Neuronal stem cell (in vitro differentiated cells): ENCODE results near the gene IRF2.
A peak's percentile ranks its signal among the peaks of the same experiment; 100 is the strongest.

Source experiments
- DNase-seq: peaks from one replicate; pipeline ENCODE4 v3.0.0-alpha.2; 2013; ENCODE audit warnings: low spot score
- H2AFZ ChIP-seq: one replicate; pipeline ENCODE4 v1.6.1; 2013; ENCODE audit warnings: mild to moderate bottlenecking, low read length, inconsistent platforms
- H2AK5ac ChIP-seq: 2 replicates; pipeline ENCODE4 v1.6.1; 2013; ENCODE audit warnings: low read depth, mild to moderate bottlenecking, inconsistent platforms, low read length, moderate library complexity, mixed read lengths
- H2BK120ac ChIP-seq: 2 replicates; pipeline ENCODE4 v1.6.1; 2013; ENCODE audit warnings: low read depth, mild to moderate bottlenecking, inconsistent platforms, low read length, moderate library complexity, mixed read lengths
- H2BK12ac ChIP-seq: one replicate; pipeline ENCODE4 v1.6.1; 2013; ENCODE audit warnings: low read length, inconsistent platforms
- H2BK15ac ChIP-seq: 2 replicates; pipeline ENCODE4 v1.6.1; 2013; ENCODE audit warnings: mild to moderate bottlenecking, low read length, inconsistent platforms, mixed read lengths
- H2BK5ac ChIP-seq: one replicate; pipeline ENCODE4 v1.6.1; 2013; ENCODE audit warnings: inconsistent platforms, mild to moderate bottlenecking, low read length, moderate library complexity
- H3K14ac ChIP-seq: one replicate; pipeline ENCODE4 v1.6.1; 2013; ENCODE audit warnings: low read length, inconsistent platforms
- H3K18ac ChIP-seq: 2 replicates; pipeline ENCODE4 v1.6.1; 2013; ENCODE audit warnings: low read length, inconsistent platforms
- H3K23ac ChIP-seq: 2 replicates; pipeline ENCODE4 v1.6.1; 2013; ENCODE audit warnings: low read depth, mild to moderate bottlenecking, mixed read lengths, low read length, inconsistent platforms; ENCODE audit not compliant: poor library complexity
- H3K27ac ChIP-seq: replicated peaks from 3 replicates; pipeline ENCODE4 v1.5.1; 2013; ENCODE audit warnings: low read length, inconsistent platforms
- H3K27me3 ChIP-seq, 3 experiments: 2 replicates each; pipeline ENCODE4 v1.6.1; 2013; ENCODE audit warnings: low read length in 3 of 3, mild to moderate bottlenecking in 2 of 3, inconsistent platforms in 1 of 3, low read depth in 1 of 3, mixed read lengths in 1 of 3, moderate library complexity in 1 of 3; ENCODE audit not compliant: control insufficient read depth in 3 of 3, insufficient read depth in 3 of 3
- H3K36me3 ChIP-seq, 2 donors: replicated peaks in 1 of 2; 2 replicates each; pipeline ENCODE4 v1.6.1; 2013; ENCODE audit warnings: low read length in 2 of 2; ENCODE audit not compliant: control insufficient read depth in 2 of 2, insufficient read depth in 2 of 2
- H3K4ac ChIP-seq: 2 replicates; pipeline ENCODE4 v1.6.1; 2013; ENCODE audit warnings: inconsistent platforms, mild to moderate bottlenecking, low read length, moderate library complexity
- H3K4me1 ChIP-seq, 2 donors: 1 replicate in 1 of 2; 2 replicates in 1 of 2; pipeline ENCODE4 v1.6.1; 2013; ENCODE audit warnings: low read length in 2 of 2, low read depth in 1 of 2; ENCODE audit not compliant: control insufficient read depth in 2 of 2, insufficient read depth in 1 of 2
- H3K4me2 ChIP-seq: one replicate; pipeline ENCODE4 v1.6.1; 2013; ENCODE audit warnings: mild to moderate bottlenecking, low read length, inconsistent platforms; ENCODE audit not compliant: insufficient read depth, poor library complexity, severe bottlenecking
- H3K4me3 ChIP-seq, 2 donors: 2 replicates each; pipeline ENCODE4 v1.5.1; 2013; ENCODE audit warnings: low read length in 2 of 2, mild to moderate bottlenecking in 2 of 2, inconsistent platforms in 1 of 2, moderate library complexity in 1 of 2
- H3K79me1 ChIP-seq: one replicate; pipeline ENCODE4 v1.6.1; 2013; ENCODE audit warnings: low read depth, mild to moderate bottlenecking, inconsistent platforms, low read length, moderate library complexity
- H3K9ac ChIP-seq: one replicate; pipeline ENCODE4 v1.6.1; 2013; ENCODE audit warnings: mild to moderate bottlenecking, low read depth, low read length, inconsistent platforms; ENCODE audit not compliant: poor library complexity
- H3K9me3 ChIP-seq, 2 donors: replicated peaks in 1 of 2; 2 replicates each; pipeline versions ENCODE3 to v1.6.1; 2013; ENCODE audit warnings: low read length in 2 of 2, mild to moderate bottlenecking in 2 of 2, inconsistent platforms in 1 of 2, low read depth in 1 of 2, mixed read lengths in 1 of 2, moderate library complexity in 1 of 2; ENCODE audit not compliant: control insufficient read depth in 2 of 2, insufficient read depth in 1 of 2
- H4K8ac ChIP-seq: one replicate; pipeline ENCODE4 v1.6.1; 2013; ENCODE audit warnings: low read depth, mild to moderate bottlenecking, inconsistent platforms, low read length, moderate library complexity
- H4K91ac ChIP-seq: one replicate; pipeline ENCODE4 v1.6.1; 2013; ENCODE audit warnings: low read length, low read depth, mild to moderate bottlenecking, inconsistent platforms; ENCODE audit not compliant: poor library complexity
- WGBS, 2 donors: extraction: QIAGEN DNeasy Blood & Tissue Kit; methylation state at CpG; one replicate each; pipeline ENCODE4 v1.1.7; 2013; ENCODE audit warnings: missing lambda C conversion rate in 2 of 2, mixed read lengths in 1 of 2; ENCODE audit not compliant: insufficient read length in 2 of 2, insufficient replicate concordance in 1 of 2; ENCODE audit errors: extremely low coverage in 2 of 2; 5-methylcytosine and 5-hydroxymethylcytosine counted together

The IRF2 gene

DNA sequence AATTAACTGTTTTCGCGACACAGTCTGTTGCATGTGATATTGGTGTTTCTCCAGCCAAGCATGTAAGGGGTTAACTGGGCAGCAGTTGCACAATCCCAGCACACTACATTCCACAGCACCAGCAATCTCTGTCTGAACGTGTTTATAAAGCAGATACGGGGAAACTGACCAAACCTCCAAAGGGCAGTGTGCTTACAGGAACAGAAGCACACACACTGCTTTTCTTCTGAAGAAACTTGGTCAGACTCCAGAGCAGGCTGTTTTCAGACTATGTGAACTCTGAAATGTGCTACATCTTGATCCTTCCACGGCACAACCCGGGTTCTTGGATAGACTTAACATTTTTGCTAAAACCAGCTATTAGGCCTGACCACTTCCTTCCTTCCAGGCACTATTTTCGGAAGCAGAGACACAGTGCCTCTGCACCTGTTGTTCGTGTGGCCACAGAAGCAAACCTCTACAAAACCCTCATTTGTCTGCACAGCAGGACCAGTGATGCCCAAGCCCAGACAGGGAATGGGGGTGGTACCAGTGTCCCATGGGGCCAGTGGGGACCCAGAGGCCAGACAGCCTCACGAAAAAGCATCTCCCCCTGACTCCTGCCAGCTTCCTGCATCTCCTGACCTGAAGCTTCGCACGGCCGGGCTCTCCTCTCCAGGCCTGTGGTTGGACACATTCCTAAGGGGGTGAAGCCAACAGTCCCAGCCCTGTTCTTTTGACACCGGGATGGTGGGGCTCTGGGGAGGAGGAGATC is 90.1 kb downstream of the IRF2 start:
- DNase-seq = no peak
- Histone ChIP-seq H4K91ac (no peak overlapping the region), H2BK5ac (no peak overlapping the region), H3K4me3 (no peak overlapping the region), H3K27me3 (no peaks in the 10 kb centered on the region), H2AFZ (no peak overlapping the region), H3K14ac (peak overlapping the region; percentile 9), H3K9me3 (peaks cover 0 to 3% of the 10 kb centered on the region in 2 donors), H3K36me3 (peaks cover 0 to 37% of the 10 kb centered on the region in 2 donors), H3K9ac (no peak overlapping the region), H3K23ac (no peak overlapping the region), H3K27ac (no peak overlapping the region), H2BK120ac (no peak overlapping the region), H2BK15ac (no peak overlapping the region), H2BK12ac (no peak overlapping the region), H3K4ac (no peak overlapping the region), H4K8ac (no peak overlapping the region), H3K4me1 (peaks cover 20 to 30% of the 10 kb centered on the region in 2 donors), H3K18ac (peak overlapping the region; percentile 85), H3K4me2 (no peak overlapping the region), H3K79me1 (no peaks in the 10 kb centered on the region), H2AK5ac (peak overlapping the region; percentile 16)
- no CpG with 5 or more reads among the region's 13 CpGs for WGBS, 2 donors

DNA sequence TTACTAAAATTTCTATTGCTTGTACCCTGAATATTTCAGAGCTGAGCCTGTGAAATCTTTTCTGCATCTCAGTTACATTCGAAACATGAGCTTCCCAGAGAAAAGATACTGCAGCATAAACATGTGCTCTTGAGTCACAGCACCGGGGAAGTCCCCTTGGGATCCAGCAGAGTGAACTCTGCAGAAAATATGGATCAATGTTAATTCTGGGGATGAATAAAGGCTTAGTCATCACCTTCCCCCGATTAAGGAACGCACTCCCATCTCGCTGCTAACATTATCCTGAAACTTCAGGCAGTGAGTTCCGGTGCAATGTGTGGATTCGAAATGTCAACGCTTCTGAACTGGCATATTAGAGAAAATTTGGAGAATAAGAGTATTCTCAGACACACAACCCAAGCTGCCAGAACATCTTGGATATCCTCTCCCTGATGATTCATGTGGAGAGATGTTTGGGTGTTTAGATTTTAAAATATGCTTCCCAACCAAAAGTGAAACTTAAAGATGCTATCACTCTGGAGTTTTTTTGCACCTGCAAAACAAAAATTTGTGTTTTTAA is 90.8 kb downstream of the IRF2 start:
- no CpG with 5 or more reads among the region's 8 CpGs for WGBS, 2 donors
- H2BK15ac ChIP-seq = no peak overlapping the region
- peaks cover 0 to 30% of the 10 kb centered on the region in 2 donors for H3K36me3 ChIP-seq
- H3K79me1 ChIP-seq = no peaks in the 10 kb centered on the region
- H4K91ac ChIP-seq = no peak overlapping the region
- H2BK5ac ChIP-seq = no peak overlapping the region
- no peaks in the 10 kb centered on the region for H3K27me3 ChIP-seq
- H2AFZ ChIP-seq = no peak overlapping the region
- no peak overlapping the region for H3K27ac ChIP-seq
- no peak overlapping the region for H3K18ac ChIP-seq
- no peak overlapping the region for H3K4ac ChIP-seq
- H3K9me3 ChIP-seq = peaks cover 0 to 3% of the 10 kb centered on the region in 2 donors
- peaks cover 20 to 30% of the 10 kb centered on the region in 2 donors for H3K4me1 ChIP-seq
- H3K4me2 ChIP-seq = no peak overlapping the region
- H4K8ac ChIP-seq = no peak overlapping the region
- no peak overlapping the region for H3K14ac ChIP-seq
- H2BK12ac ChIP-seq = no peak overlapping the region
- no peak overlapping the region for H2BK120ac ChIP-seq
- H3K4me3 ChIP-seq = no peak overlapping the region
- no peak overlapping the region for H3K23ac ChIP-seq
- DNase-seq = no peak
- H2AK5ac ChIP-seq = no peak overlapping the region
- no peak overlapping the region for H3K9ac ChIP-seq

DNA sequence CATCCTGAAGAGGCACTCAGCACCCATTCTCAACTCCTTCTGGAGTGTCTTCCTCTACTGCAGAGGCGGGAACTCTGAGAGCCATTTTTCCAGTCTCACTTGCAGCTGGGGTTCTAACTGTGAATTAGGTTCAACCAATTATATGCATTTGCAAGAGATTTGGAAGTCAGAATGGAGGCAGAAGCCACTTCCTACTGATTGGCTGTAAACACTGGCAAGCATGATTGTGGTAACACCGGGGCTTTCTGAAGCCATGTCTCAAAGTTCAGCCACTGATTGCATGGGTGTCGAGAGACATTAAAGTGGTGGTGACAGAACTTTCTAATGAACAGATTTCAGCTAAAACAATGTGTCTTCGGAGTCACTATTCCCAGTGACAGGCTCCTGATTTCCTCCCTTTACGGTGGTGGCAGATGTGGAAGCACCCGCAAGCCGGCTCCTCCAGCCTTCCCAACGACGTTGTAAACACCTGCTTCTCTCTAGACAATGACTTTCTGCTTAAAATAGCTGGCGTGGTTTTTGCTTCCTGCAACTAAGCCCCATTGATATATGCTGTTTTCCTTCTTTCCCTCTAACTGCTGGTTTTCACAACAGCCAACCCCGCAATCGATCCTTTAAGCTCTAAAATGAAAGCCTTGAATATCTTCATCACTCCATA is 92.0 kb downstream of the IRF2 start:
- no peak overlapping the region for H3K27ac ChIP-seq
- no CpG with 5 or more reads among the region's 12 CpGs for WGBS, 2 donors
- H2BK5ac ChIP-seq = no peak overlapping the region

DNA sequence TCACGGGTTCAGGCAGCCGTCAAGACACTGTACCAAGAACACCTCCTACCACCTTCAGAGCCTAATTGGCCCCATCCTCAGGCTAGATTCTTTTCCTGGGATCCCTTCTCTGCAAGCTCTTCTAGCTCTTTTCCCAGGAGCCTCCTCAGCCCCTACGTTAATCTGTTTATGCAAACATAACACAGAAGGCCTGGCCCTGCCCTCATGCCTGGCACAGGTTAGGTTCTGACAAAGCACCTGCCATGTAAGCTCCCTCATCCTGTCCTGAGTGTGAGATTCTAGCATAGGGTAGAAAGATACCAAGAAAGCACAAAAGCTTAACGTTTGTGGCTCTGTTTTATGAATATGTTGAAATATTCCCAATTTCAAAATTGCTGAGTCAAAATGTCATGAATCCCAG is 93.6 kb downstream of the IRF2 start:
- Histone ChIP-seq H2AFZ (no peak overlapping the region), H3K18ac (no peak overlapping the region), H2AK5ac (no peak overlapping the region), H4K8ac (no peak overlapping the region), H3K27ac (no peak overlapping the region), H2BK120ac (no peak overlapping the region), H3K9me3 (peaks cover 0 to 7% of the 10 kb centered on the region in 2 donors), H3K4me2 (no peak overlapping the region), H3K23ac (no peak overlapping the region), H2BK15ac (no peak overlapping the region), H4K91ac (no peak overlapping the region), H2BK12ac (no peak overlapping the region), H3K4ac (no peak overlapping the region), H3K36me3 (peaks cover 0 to 2% of the 10 kb centered on the region in 2 donors), H3K4me3 (no peak overlapping the region), H2BK5ac (no peak overlapping the region), H3K14ac (no peak overlapping the region), H3K79me1 (no peaks in the 10 kb centered on the region), H3K9ac (no peak overlapping the region), H3K27me3 (no peaks in the 10 kb centered on the region), H3K4me1 (peaks cover 18 to 25% of the 10 kb centered on the region in 2 donors)
- WGBS, 2 donors = no CpG with 5 or more reads among the region's 4 CpGs
- DNase-seq = no peak

More for the DNA sequence above, 92.0 kb downstream of the IRF2 start:
- Histone ChIP-seq H3K9me3 (peaks cover 0 to 3% of the 10 kb centered on the region in 2 donors), H3K27me3 (no peaks in the 10 kb centered on the region), H3K79me1 (no peaks in the 10 kb centered on the region), H3K23ac (no peak overlapping the region), H3K4ac (no peak overlapping the region), H3K4me1 (peaks cover 20 to 30% of the 10 kb centered on the region in 2 donors), H3K36me3 (peaks cover 0 to 17% of the 10 kb centered on the region in 2 donors), H3K18ac (no peak overlapping the region), H2BK15ac (no peak overlapping the region), H2BK120ac (no peak overlapping the region), H2BK12ac (no peak overlapping the region), H2AK5ac (no peak overlapping the region), H4K8ac (no peak overlapping the region), H3K4me2 (no peak overlapping the region), H3K4me3 (no peak overlapping the region), H2AFZ (no peak overlapping the region), H3K9ac (no peak overlapping the region), H4K91ac (no peak overlapping the region), H3K14ac (no peak overlapping the region)
- no peak for DNase-seq
